Adrenal gland (tissue), 12 donors: ENCODE measurements around the gene NAPSA. TPM values are rescaled to one million over a fixed set of nuclear protein-coding genes. Genes with fewer than 3 reads are reported as not detected.
A peak's percentile ranks its signal among the peaks of the same experiment; 100 is the strongest.

ENCODE experiments used
- DNase-seq, 7 donors: peaks; one replicate each; pipeline ENCODE4 v3.0.0-alpha.2; 2019 to 2020
- H3K27ac ChIP-seq, 5 donors: fragments of 200-600 bp; sonication (generic) in 4 of 5; 1 replicate in 3 of 5; 2 replicates in 2 of 5; pipeline versions ENCODE4 v1.5.1 to v1.8.0; 2016 to 2020; ENCODE audit warnings: mild to moderate bottlenecking in 1 of 5
- H3K27me3 ChIP-seq: fragments of 200-600 bp; 2 replicates; pipeline ENCODE4 v1.8.0; 2021
- H3K36me3 ChIP-seq, 2 donors: fragments of 200-600 bp; replicated peaks in 1 of 2; 1 replicate in 1 of 2; 2 replicates in 1 of 2; pipeline versions ENCODE4 v1.5.1 to v1.8.0; 2018 to 2022
- H3K4me1 ChIP-seq, 2 donors: fragments of 200-600 bp; replicated peaks in 1 of 2; 1 replicate in 1 of 2; 2 replicates in 1 of 2; pipeline versions ENCODE4 v1.5.1 to v1.8.0; 2018 to 2021
- H3K4me3 ChIP-seq, 4 donors: fragments of 200-600 bp; sonication (generic) in 3 of 4; one replicate each; pipeline ENCODE4 v1.5.1; 2016 to 2018
- H3K9me3 ChIP-seq, 3 donors: fragments of 200-600 bp; sonication (generic) in 1 of 3; replicated peaks in 1 of 3; 1 replicate in 2 of 3; 2 replicates in 1 of 3; pipeline versions ENCODE4 v1.5.1 to v1.8.0; 2016 to 2021
- CTCF ChIP-seq, 6 experiments: fragments of 450-650 bp in 4 of 6; fragments of 200-600 bp in 2 of 6; sonication (generic) in 1 of 6; IDR thresholded peaks; 1 replicate in 5 of 6; 2 replicates in 1 of 6; pipeline versions ENCODE4 v1.5.1 to v1.8.0; 2016 to 2021; ENCODE audit warnings: antibody characterized with exemption in 6 of 6, mild to moderate bottlenecking in 2 of 6, moderate library complexity in 1 of 6
- POLR2A ChIP-seq, 2 donors: fragments of 450-650 bp; IDR thresholded peaks; one replicate each; pipeline ENCODE4 v1.6.1; 2017; ENCODE audit warnings: antibody characterized with exemption in 2 of 2, mild to moderate bottlenecking in 2 of 2, moderate library complexity in 1 of 2
- WGBS, 4 donors: extraction: QIAGEN DNeasy Blood & Tissue Kit in 2 of 4; methylation state at CpG; one replicate each; pipeline versions ENCODE4 v1.1.5 to v1.1.7; 2013 to 2017; 5-methylcytosine and 5-hydroxymethylcytosine counted together
- intact Hi-C, 2 donors: fragments of 100-400 bp; cut with DNase I; formaldehyde crosslinking; loops; one replicate each; pipeline versions ENCODE4 v1.14.1 to v1.15.0; 2022 to 2023
- polyA plus RNA-seq, 3 donors: library from polyadenylated mRNA; stranded (reverse); fragments of 200-250 nt in 2 of 3; fragments of 350-450 nt in 1 of 3; fragmentation: Illumina TruSeq in 1 of 3; extraction: RNeasy Lipid Tissue Mini Kit (QIAGEN cat#74804) in 1 of 3; gene quantifications; one replicate each; pipeline ENCODE4 v1.2.3, GENCODE V29; 2013 to 2014
- total RNA-seq, 9 donors: library from RNA; depleted of rRNA in 4 of 9; stranded (reverse); fragments of >200 nt in 4 of 9; fragments of 120-200 nt in 1 of 9; fragmentation: NEBNext Ultra II Directional in 1 of 9; extraction: Animal tissue kit (Norgen Biotek cat#: 25700) in 1 of 9; gene quantifications; one replicate each; pipeline versions ENCODE4 v1.1.0 to v1.2.4, GENCODE V29; 2013 to 2023
- donor health status: healthy with polysubstance abuse.
- donor health status: Bipolar disorder and iron deficiency.
- donor health status: DM: yes; HTN: yes; CAD: no.
- donor health status: DM: no; HTN: no; CAD: no.
- donor health status: DM: no; HTN: no; CAD: no.
- donor health status: DM: yes; HTN: yes; CAD: no.

NAPSA gene
- total and polyA plus RNA-seq, 12 donors, result 0.14 to 4.5 (median 0.67) TPM; not detected in 3

- peak; percentile 98 to 100 (median 99) for DNase-seq
- Histone ChIP-seq H3K4me1 (peaks cover 8 to 17% of the 10 kb centered on the region in 2 donors), H3K9me3 (no peaks in the 10 kb centered on the region), H3K36me3 (peaks cover 0 to 39% of the 10 kb centered on the region in 2 donors), H3K4me3 (peak within 1 kb of the TSS; percentile 22 to 52 (median 44)), H3K27ac (peak within 1 kb of the TSS; percentile 47 to 81 (median 73)), H3K27me3 (no peaks in the 10 kb centered on the region)
- 0 to 1% (median 1%) methylated on average over 16 to 78 of the region's 78 CpGs for WGBS, 4 donors
- intact Hi-C loops, result no loop called here
- TF ChIP-seq CTCF (IDR thresholded peaks at IDR 0.05) (no peak), POLR2A (IDR thresholded peaks at IDR 0.05) (peak in 1 of 2 donors; percentile 45)
Measured at GRCh38 chr19:50383852-50384684, 18.6 kb upstream of the NAPSA start, which contains the start of gene POLD1. Gene POLD1, plus strand, starts transcription at chr19:50384347. Its CDS starts 14,505 bp downstream, at chr19:50398852.

GRCh38 chr19:50383001-50383851 lies 17.8 kb upstream of the NAPSA start:
- Histone ChIP-seq H3K9me3 (no peaks in the 10 kb centered on the region), H3K36me3 (peaks cover 0 to 47% of the 10 kb centered on the region in 2 donors), H3K4me1 (peaks cover 8 to 17% of the 10 kb centered on the region in 2 donors), H3K27ac (peak overlapping the region; percentile 25 to 81 (median 73)), H3K4me3 (peak overlapping the region in 2 of 4 donors; percentile 50 to 52), H3K27me3 (no peaks in the 10 kb centered on the region)
- peak in 3 of 7 donors; percentile 50 to 53 (median 51) for DNase-seq
- TF ChIP-seq POLR2A (IDR thresholded peaks at IDR 0.05) (no peak), CTCF (IDR thresholded peaks at IDR 0.05) (no peak)
- intact Hi-C loops, result no loop called here
- 40 to 52% (median 45%) methylated on average over 21 of the region's 21 CpGs for WGBS, 4 donors

GRCh38 chr19:50381881-50382729 lies 16.7 kb upstream of the NAPSA start:
- Histone ChIP-seq H3K4me3 (no peak overlapping the region), H3K4me1 (peaks cover 8 to 17% of the 10 kb centered on the region in 2 donors), H3K9me3 (no peaks in the 10 kb centered on the region), H3K27me3 (no peaks in the 10 kb centered on the region), H3K27ac (no peak overlapping the region), H3K36me3 (peaks cover 0 to 56% of the 10 kb centered on the region in 2 donors)
- WGBS, 4 donors, result 90 to 93% (median 92%) methylated on average over 23 to 58 of the region's 58 CpGs
- TF ChIP-seq POLR2A (IDR thresholded peaks at IDR 0.05) (no peak), CTCF (IDR thresholded peaks at IDR 0.05) (no peak)
- intact Hi-C loops, result no loop called here
- no peak for DNase-seq
